ENCODE measurements around the gene PLPP1.

GRCh38 chr5:55384072-55384471 is 150.7 kb downstream of the PLPP1 start:
- TF ChIP-seq CREB3 (CRISPR knock-in tag; IDR thresholded peaks at IDR 0.05) (no peak), MLX (CRISPR knock-in tag; IDR thresholded peaks at IDR 0.05) (no peak), POLR2G (IDR thresholded peaks at IDR 0.05; ENCODE audit: low read depth, low read length) (no peak), REST (IDR thresholded peaks at IDR 0.05; ENCODE audit: borderline replicate concordance in 1 of 2, low read depth in 1 of 2, low read length in 2 of 2) (no peak)

All from HepG2 (cell line).